ENCODE results near the gene KAT6B. TPM values are rescaled to one million over a fixed set of nuclear protein-coding genes. Genes with fewer than 3 reads are reported as not detected.

The KAT6B gene
- total RNA-seq, 4 donors from 2014 or later: 12.0 to 37.7 (median 21.6) TPM

DNA sequence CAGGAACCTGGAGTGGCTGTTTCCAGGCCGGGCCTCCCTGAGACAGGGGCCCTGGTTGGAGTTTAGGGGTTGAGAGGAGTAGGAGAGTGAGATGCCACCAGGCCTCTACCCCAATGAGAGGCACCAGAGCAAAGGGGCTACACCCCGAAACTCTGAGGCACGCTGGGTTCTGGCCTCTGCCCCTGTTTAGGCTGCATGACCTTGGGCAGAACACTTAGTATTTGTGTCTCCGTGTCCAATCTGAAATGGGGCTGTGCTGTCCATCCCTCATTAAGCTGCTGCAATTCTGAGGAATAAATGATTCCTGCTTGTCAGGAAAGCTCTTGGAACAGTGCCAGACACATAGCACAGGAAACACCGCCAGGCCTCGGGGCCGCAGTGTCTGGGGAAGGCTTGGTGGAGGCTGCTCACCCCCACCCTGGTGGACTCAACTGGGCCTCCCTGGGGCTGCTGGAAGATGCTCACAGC is 244.6 kb downstream of the KAT6B start:
- Histone ChIP-seq H3K36me3 (no peaks in the 10 kb centered on the region), H3K9me3 (no peaks in the 10 kb centered on the region), H3K4me3 (no peak overlapping the region), H3K27ac (peak overlapping the region; percentile 79 to 96 (median 91)), H3K27me3 (no peaks in the 10 kb centered on the region), H3K4me1 (peaks cover 27 to 35% of the 10 kb centered on the region in 2 donors)
- in situ Hi-C loops (cut with MboI; ENCODE audit: low sequenced_read_pairs in 4 of 4) (no loop called here), intact Hi-C loops (cut with DNase I; ENCODE audit: low total_unique reads) (no loop called here)
- no peak for ATAC-seq
- TF ChIP-seq POLR2A (IDR thresholded peaks at IDR 0.05): no peak
- TF ChIP-seq, protein P1, sequence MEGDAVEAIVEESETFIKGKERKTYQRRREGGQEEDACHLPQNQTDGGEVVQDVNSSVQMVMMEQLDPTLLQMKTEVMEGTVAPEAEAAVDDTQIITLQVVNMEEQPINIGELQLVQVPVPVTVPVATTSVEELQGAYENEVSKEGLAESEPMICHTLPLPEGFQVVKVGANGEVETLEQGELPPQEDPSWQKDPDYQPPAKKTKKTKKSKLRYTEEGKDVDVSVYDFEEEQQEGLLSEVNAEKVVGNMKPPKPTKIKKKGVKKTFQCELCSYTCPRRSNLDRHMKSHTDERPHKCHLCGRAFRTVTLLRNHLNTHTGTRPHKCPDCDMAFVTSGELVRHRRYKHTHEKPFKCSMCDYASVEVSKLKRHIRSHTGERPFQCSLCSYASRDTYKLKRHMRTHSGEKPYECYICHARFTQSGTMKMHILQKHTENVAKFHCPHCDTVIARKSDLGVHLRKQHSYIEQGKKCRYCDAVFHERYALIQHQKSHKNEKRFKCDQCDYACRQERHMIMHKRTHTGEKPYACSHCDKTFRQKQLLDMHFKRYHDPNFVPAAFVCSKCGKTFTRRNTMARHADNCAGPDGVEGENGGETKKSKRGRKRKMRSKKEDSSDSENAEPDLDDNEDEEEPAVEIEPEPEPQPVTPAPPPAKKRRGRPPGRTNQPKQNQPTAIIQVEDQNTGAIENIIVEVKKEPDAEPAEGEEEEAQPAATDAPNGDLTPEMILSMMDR (IDR thresholded peaks at IDR 0.05 in 4 of 5, conservative IDR thresholded peaks at IDR 0.05 in 1 of 5): no peak
- DNase-seq: no peak

DNA sequence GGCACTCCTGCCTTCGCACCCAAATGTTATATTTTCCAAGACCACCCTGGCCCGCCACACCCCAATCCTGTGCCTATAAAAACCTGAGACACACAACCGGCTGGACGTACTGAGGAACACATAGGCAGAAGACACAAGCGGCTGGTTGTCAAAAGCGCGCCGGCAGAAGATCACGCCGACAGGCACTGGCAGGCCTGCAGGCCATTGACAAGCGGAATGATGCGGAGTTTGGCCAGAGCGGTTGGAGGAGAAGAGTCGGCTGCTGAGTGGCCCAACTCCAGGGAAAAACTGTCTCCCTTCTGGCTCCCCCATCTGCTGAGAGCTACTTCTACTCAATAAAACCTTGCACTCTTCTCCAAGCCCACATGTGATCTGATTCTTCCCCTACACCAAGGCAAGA is 245.4 kb downstream of the KAT6B start:
- peaks cover 28 to 35% of the 10 kb centered on the region in 2 donors for H3K4me1 ChIP-seq
- ATAC-seq: no peak
- TF ChIP-seq, protein P1 (IDR thresholded peaks at IDR 0.05 in 4 of 5, conservative IDR thresholded peaks at IDR 0.05 in 1 of 5): no peak
- no peak for TF ChIP-seq POLR2A (IDR thresholded peaks at IDR 0.05)
- intact Hi-C loops (cut with DNase I; ENCODE audit: low total_unique reads) (loop anchor here (2.0 kb wide), 2 partner anchors 29 kb away; no protein-coding TSS in a partner anchor), in situ Hi-C loops (cut with MboI; ENCODE audit: low sequenced_read_pairs in 4 of 4) (no loop called here)
- no peaks in the 10 kb centered on the region for H3K36me3 ChIP-seq
- H3K27me3 ChIP-seq: no peaks in the 10 kb centered on the region
- H3K4me3 ChIP-seq: peak overlapping the region in 1 of 4 donors; percentile 66
- no peaks in the 10 kb centered on the region for H3K9me3 ChIP-seq
- peak overlapping the region; percentile 79 to 96 (median 91) for H3K27ac ChIP-seq
- DNase-seq: no peak

DNA sequence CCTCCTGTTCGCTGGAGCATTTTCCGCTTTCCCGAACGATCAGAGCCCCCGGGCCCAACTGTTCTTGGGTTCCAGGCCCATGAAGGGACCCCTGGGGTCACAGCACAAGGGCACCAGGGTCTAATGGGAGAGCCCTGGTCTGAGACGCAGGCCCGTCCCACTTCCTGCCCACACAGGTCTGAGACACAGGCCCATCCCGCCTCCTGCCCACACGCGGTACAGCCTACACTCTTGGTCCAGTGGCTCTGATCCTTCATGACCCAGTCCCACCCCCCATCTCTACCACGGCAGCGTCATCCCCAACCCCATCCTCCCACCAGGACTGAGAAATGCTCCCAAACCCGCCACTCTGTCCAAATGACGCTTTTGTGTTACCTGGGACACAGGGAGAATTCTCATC is 246.3 kb downstream of the KAT6B start:
- H3K4me1 ChIP-seq: peaks cover 30 to 35% of the 10 kb centered on the region in 2 donors
- ATAC-seq (peak; percentile 5 to 14), DNase-seq (no peak)
- intact Hi-C loops (cut with DNase I; ENCODE audit: low total_unique reads) (loop anchor here (2.0 kb wide), 2 partner anchors 28 to 30 kb away; no protein-coding TSS in a partner anchor), in situ Hi-C loops (cut with MboI; ENCODE audit: low sequenced_read_pairs in 4 of 4) (no loop called here)
- peak overlapping the region; percentile 44 to 66 (median 48) for H3K4me3 ChIP-seq
- no peaks in the 10 kb centered on the region for H3K9me3 ChIP-seq
- no peaks in the 10 kb centered on the region for H3K36me3 ChIP-seq
- peak overlapping the region; percentile 79 to 96 (median 91) for H3K27ac ChIP-seq
- TF ChIP-seq, protein P1 (IDR thresholded peaks at IDR 0.05 in 4 of 5, conservative IDR thresholded peaks at IDR 0.05 in 1 of 5): no peak
- TF ChIP-seq POLR2A (IDR thresholded peaks at IDR 0.05): no peak
- no peaks in the 10 kb centered on the region for H3K27me3 ChIP-seq

DNA sequence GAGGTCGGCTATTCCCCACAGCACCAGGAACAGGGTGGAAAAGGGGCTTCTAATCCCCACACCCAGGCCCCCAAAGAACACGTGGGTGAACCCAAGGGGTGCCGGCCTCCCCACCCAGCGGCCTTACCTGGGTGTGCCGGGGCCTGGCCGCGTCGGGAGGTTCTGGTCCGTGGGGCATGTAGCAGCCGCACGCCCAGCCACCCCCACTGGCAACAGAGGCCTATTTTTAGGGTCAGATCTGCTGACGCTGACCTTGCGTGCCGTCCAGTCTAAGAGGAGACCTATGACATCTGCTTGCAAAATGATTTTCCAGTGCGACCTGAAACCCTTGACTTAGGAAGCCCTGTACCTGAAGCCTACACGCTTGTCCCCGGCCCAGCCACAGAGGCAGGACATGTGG is 247.0 kb downstream of the KAT6B start:
- no peaks in the 10 kb centered on the region for H3K9me3 ChIP-seq
- H3K27ac ChIP-seq: peak overlapping the region; percentile 79 to 96 (median 91)
- peak overlapping the region; percentile 44 to 66 (median 48) for H3K4me3 ChIP-seq
- H3K27me3 ChIP-seq: no peaks in the 10 kb centered on the region
- DNase-seq (peak; percentile 69 to 92), ATAC-seq (peak; percentile 88 to 93)
- no peaks in the 10 kb centered on the region for H3K36me3 ChIP-seq
- H3K4me1 ChIP-seq: peaks cover 30 to 35% of the 10 kb centered on the region in 2 donors
- in situ Hi-C loops (cut with MboI; ENCODE audit: low sequenced_read_pairs in 4 of 4) (no loop called here), intact Hi-C loops (cut with DNase I; ENCODE audit: low total_unique reads) (loop anchor here (2.0 kb wide), 2 partner anchors 27 to 31 kb away; no protein-coding TSS in a partner anchor)
- TF ChIP-seq, protein P1 (IDR thresholded peaks at IDR 0.05 in 4 of 5, conservative IDR thresholded peaks at IDR 0.05 in 1 of 5): no peak
- TF ChIP-seq POLR2A (IDR thresholded peaks at IDR 0.05): peak; percentile 64 to 85
